ENCODE data around the gene SMARCD3.
A peak's percentile ranks its signal among the peaks of the same experiment; 100 is the strongest.

SMARCD3 gene

DNA sequence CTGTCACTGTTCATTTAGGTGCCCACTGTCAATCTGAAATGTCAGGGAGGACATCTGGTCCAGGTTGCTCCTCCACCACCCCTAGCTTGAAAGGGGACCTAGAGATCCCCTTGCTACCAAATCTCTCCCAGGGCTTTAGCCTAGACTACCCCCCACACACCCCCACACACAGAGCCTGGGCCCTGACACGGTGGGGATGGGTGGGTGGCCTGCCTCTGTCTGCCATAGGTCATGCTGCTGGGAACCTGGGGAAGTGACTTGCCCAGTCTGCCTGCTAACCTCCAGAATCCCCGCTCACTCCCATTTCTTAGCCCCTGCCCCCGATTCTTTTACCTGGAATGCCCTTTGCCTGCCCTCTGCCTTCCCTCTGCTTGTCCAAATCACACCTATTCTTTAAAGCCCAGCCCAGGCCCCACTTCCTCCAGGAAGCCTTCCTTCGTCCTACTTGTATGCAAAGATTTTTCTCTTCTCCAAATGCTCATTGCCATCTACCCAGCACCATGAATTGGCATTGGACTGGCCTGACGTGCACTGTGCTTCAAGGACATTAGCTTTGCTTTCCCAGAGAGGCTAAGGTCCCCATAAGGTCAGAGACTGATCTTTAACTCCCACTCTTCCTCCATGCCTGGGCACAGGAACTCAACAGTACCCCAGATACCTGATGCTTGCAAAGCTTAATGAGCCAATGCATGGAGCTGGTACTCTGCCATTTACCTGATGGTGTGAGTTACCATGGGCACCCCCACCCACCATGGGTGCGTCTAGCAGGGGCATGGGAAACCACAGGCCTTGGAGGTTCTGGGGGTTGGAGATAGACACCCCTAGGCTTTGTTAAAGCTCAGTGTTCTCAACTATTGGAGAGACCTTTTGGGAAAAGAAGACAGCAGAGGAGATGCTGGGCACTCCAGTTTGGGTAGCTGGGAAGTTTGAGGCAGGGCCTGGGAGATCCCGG, 2.0 kb upstream of the SMARCD3 start:
- no peak for DNase-seq (ENCODE audit: extremely low read depth in 1 of 2, low read depth in 1 of 2)

DNA sequence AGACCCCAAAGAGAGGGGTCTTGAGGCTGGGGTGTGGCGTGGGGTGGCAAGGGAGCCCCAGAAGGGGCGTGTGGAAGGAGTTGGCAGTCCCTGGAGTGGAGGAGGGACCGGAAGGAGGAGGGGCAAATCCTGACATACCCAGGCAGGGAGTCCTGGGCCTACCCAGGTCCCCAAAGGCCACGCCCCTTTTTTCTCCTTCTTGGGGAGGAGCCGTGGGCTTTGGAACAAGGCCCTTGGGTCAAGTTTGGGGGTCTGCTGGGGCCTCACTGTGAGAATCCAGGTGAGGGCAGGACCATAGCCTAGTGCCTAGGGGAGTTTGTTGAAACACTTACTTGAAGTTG, 1.2 kb upstream of the SMARCD3 start:
- no peak for DNase-seq (ENCODE audit: extremely low read depth in 1 of 2, low read depth in 1 of 2)

DNA sequence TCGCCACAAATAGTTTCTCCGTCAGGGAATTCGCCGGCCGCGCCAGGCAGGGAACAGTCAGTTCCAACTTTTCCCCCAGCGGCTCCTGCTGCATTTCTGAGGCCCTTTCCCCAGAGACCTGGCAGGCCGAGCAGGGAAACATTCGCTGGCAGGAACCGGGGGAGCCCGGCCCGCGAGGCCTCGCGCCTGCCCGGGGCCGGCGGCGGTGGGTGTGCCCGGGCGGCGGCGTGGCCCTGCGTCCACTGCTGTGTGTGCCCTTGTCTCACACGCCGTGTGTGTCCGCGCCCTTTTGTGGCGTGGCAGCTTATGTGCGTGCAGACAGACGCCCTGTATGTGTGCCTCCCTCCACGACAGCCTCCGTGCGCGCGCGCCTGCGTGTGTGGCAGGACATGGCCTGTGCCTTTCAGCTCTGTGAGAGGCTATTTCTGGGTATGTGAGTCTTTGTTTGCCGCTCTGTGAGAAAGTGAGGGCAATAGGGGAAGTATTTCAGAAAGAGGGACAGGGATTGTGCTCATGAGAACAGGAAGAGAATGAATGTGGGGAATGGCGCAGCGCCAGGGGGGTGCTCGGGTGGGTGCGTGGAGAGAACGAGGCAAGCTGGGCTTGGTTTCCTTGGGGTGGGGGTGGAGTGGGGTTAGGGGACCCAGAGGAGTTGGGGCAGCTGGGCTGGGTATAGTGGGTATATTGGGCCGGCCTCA, 689 bp upstream of the SMARCD3 start:
- no peak for DNase-seq (ENCODE audit: extremely low read depth in 1 of 2, low read depth in 1 of 2)

DNA sequence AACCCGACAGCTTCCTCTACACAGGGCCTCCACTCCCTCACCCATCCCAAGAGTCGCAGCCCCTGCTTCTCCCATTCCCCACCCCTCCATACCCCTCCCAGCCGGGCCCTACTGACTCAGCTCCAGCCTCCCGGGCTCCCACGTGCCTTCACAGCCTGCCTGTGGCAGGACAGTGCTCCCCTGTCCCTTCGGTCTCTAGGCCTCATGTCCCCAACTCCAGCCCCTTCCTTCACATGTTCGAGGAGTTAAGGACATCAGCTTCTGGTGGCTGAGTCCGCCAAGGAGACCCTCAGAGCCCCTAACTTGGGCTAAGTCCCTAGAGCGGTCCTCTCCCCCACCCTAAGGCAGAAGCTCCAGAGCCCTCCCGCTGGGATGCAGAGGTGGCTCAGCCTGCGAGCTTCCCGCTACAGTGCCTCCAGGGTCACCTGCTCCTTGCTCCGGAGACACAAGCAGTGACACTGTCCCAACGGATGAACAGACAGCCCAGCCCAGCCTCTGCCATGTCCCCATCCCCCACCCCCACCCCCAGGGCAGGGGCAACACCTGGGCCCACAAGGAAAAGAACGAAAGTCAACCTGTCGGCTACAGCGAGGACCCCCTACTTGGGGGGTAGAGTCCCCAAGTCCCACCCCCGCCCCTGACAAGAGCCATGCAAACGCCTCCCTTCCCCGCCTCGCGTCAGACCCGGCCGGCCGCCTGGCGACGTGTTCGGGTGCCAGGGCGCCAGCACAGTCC, 716 bp downstream of the SMARCD3 start:
- DNase-seq (ENCODE audit: extremely low read depth in 1 of 2, low read depth in 1 of 2), result no peak

DNA sequence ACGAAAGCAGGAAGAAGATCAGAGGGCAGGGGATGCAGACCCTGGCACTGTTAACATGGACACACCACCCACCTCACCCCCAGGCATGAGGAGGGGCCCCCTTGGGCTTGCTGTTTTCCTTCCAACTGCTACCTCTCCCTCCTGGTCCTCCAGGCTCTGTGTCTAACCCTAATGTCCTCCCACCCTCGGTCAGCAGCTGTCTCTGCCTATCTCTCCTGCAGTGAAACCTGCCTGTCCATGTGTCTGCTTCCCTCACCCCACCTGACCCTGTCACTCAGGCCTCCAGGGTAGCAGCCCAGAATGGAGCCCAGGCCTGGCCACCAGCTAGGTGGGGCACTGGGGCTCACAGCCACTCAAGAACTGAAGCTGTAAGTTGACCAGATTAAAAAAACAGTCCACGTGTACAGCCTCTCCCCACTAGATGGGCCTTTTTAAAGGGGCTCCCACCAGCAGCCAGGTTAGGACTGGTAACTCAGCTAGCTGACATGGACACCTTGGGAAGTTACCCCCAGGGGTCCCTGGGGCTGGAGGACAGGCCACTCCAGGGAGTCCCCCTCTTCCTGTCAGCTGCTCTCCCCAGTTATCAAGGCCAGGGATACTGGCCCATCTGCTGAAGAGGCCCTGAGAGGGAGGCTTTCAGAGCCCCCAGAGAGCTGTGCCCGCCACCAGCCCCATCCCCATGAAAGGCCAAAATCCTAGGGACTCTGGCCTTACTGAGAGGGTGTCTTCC, 1.5 kb downstream of the SMARCD3 start:
- DNase-seq (ENCODE audit: extremely low read depth in 1 of 2, low read depth in 1 of 2), result no peak

DNA sequence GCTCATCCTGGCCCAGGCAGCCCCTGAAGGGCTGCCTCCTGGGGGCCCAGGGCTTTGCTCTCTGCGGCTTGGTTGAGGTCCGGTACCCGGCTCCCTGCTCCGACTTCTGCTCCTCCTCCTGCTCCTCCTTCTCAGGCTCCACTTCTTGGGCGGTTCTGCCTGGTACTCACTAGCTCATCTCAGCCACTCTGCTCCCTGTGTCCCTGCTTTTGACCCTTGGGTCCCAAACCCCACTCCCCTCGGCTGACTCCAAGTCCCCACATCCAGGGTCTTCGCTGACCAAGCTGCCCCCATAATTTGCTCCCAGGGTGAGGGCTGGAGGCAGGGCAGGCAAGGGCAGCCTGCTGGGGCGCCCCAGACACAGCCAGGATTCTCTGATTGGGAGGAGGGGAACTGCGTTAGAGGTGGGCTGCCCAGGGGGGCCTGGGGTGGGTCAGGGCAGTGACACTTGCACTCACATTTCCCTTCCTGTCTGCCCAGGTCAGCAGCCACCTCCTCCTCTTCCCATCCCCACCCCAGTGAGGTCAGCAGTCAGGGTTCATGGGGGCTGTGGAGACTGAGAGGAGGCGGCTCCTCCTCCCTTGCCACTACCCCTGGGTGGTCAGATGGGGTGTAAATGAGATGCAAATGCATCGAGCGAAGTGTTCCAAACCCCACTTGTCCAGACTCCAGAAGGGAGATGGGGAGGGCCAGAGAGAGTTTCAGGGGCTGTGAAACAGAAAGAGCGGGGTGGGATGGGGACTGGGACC, 2.2 kb downstream of the SMARCD3 start:
- no peak for DNase-seq (ENCODE audit: extremely low read depth in 1 of 2, low read depth in 1 of 2)

DNA sequence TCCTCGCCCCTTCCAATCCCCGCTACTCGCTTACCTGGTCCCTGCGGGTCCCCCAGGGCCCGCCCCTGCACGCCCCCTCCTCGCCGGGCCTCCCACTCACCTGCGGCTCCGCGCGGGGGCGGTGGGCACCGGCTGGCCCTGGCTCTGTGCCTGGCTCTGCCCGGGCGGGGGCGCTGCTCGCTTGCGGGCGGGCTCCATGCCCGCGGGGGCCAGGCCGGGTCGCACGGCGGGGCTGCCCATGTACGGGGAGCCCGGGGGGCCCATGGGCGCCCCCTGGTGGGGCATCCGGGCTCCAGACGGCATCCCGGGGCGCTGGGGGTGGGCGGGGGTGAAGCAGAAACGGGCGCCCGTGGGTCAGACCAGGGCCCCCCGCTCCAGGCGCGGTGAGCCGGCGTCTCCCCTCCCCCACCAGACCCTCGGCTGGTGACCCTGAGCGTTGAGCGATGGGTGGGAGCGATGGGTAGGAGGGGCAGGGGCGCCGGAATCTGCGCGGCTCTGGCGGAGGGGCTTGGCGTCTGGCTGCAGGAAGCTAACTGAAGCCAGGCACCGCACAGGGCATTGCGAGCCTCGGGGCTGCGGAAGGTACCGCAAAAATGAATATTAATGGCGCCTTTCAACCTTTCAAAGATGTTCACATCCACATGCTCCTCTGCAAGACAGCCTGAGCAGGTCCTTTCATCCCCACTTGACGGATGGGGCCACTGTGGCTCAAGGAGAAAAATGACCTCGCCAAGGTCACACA, 3.0 kb downstream of the SMARCD3 start:
- DNase-seq (ENCODE audit: extremely low read depth in 1 of 2, low read depth in 1 of 2), result peak in 1 of 2 donors; percentile 62

DNA sequence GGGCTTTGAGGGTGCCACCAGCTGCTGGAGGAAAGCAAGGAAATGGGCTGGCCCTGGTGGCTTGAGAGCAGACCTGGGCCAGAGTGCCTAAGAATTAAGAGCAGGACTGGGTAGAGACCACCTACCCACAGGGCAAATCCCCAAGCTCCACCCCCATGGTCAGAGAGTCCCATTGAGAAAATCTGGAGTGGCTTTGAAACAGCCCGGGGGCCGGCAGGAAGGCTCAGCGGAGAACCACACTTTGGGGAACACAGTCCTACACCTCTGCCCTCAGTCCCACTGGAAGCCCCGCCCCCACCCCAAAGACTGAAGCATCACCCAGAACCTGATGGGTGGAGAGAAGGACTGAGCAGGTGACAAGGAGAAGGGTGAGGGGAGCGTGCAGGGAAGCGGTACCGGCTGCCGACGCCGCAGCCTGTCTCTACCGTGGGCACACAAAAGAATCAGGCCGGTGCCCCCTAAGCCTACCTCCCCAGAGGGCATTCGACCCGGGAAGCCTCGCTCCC, 3.6 kb downstream of the SMARCD3 start:
- DNase-seq (ENCODE audit: extremely low read depth in 1 of 2, low read depth in 1 of 2), result no peak

DNA sequence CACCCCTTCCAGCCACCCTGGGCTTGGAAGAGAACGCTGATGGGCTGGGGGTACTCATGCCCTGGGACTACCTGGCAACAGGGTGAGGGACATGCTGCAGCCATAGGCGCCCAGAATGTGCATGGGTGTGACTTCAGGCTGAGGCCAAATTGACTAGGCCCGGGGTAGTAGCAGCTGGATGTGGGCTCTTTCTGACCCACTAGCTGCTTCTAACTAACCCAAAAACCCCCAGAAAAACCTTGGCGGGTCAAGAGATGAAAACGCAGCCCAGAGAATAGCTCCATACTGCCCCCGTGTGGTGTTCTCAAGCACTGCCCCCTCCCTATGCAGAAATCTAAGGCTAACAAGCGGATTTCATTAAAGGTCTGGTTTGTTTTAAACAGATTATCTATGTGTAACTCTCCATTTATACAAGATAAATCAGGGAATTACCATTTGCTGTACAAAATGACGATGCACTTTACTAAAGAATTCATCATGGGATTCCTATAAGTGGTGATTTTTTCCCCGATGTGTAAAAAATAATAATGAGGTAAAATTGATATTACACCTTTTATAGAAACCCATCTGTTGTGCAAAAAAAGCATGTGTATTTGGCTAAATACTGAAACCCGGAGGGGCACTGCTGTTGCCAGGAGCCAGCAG, 4.2 kb downstream of the SMARCD3 start:
- DNase-seq (ENCODE audit: extremely low read depth in 1 of 2, low read depth in 1 of 2), result no peak

DNA sequence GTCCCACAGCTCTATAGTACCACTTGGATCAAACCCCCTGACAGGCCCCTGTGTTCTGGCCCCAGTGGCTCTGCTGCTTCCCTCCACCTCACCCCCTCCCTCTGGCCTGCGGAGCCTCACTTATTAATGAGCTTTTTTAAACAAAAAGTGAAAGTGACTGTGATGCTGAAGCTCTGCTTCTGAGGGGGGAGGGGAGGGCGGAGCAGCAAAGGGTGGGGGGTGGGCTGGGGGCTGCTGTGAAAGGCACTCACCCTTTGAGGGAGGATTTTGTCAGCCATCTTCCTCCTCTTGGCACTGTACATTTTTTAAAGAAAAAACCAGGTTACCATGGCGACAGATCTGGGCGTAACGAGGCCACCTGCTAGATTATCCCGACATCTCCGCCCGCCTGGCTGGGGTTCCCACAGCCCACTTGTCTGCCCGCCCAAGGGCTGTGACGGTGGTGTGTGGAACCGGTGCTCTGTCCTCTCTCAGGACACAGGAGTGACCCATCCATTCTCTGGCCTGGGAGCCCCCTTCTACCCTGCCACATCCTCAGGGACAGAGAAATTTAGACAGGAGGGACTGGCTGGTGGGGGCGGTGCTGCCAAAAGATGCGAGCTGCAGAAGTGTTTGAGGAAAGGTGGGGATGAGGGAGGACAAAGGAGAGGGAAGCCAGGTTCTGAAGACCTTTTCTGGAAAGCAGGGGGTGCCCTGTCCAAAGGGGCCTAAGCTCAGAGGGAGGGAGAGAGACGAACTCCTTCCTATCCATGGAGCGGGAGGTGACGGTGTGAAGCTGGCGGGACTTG, 4.9 kb downstream of the SMARCD3 start:
- DNase-seq (ENCODE audit: extremely low read depth in 1 of 2, low read depth in 1 of 2), result no peak

DNA sequence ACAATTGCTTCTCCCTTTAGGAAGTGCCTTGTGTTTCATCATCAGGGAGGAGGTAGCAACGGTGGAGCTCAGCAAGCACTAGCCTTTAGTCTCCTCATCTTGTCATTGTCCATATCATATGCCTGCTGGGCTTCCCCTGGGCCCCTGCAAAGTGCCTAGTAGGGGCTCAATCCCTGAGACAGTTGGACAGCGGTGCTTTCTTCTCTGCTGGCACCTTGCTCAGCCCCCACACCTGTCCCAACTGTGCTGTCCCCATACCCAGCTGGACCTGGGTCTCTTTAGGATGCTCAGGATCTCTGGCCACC, 5.5 kb downstream of the SMARCD3 start:
- DNase-seq (ENCODE audit: extremely low read depth in 1 of 2, low read depth in 1 of 2), result no peak

DNA sequence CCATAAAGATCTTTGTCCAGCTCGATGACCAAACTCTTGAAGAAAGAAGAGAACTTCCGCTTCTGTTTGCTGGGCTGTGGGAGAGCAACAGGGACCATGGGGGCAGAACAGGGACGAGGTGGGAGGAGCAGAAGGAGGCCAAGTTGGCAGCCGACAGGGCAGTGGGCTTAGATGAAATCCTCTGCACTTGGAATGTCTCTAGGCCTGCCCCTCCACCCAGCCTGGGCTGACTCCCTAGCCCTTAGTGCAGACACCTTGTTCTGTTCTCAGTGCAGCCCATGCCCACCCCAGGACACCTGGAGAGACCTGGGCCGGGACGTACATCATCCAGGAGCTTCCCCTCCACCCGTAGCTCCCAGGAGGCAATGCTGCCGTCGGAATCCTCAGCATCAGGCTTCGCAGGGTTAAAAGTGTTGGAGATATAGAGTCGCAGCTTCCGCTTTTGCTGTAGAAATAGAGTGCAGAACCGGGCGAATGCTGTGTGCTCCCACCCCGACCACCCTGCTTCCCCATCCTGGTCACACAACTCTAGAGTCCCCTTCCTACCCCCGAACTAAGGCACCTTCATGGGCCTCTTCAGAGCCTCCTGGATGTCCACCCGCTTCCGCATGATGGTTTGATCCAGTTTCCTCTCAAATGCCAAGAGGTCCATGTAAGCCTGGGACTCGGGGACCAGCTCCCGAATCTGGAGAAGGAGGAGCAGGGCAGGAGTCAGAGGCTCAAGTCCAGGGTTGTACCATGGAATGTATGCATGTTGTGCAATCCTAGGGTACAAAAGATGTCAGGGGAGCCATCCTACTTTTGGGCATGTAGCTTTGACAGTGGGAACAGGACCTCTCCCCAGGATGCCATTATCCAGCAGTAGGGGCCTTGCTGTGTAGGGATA, 6.1 kb downstream of the SMARCD3 start:
- DNase-seq (ENCODE audit: extremely low read depth in 1 of 2, low read depth in 1 of 2), result no peak

DNA sequence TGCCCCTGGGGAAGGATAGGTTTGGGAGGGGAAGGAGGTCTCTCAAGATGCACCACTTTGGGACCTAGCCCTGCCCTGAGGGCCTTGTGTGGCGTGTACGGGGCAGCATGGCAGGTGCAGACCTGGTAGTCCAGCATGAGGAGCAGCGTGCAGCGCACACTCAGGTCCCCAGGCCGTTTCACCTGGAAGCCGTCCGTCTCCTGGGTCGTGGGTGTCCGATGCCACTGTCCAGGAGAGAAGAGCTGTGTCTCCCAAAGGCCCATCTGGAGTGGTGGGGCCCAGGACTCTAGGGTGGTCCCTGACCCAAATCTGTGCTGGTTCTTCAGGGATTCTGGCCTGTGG, 6.8 kb downstream of the SMARCD3 start:
- no peak for DNase-seq (ENCODE audit: extremely low read depth in 1 of 2, low read depth in 1 of 2)

DNA sequence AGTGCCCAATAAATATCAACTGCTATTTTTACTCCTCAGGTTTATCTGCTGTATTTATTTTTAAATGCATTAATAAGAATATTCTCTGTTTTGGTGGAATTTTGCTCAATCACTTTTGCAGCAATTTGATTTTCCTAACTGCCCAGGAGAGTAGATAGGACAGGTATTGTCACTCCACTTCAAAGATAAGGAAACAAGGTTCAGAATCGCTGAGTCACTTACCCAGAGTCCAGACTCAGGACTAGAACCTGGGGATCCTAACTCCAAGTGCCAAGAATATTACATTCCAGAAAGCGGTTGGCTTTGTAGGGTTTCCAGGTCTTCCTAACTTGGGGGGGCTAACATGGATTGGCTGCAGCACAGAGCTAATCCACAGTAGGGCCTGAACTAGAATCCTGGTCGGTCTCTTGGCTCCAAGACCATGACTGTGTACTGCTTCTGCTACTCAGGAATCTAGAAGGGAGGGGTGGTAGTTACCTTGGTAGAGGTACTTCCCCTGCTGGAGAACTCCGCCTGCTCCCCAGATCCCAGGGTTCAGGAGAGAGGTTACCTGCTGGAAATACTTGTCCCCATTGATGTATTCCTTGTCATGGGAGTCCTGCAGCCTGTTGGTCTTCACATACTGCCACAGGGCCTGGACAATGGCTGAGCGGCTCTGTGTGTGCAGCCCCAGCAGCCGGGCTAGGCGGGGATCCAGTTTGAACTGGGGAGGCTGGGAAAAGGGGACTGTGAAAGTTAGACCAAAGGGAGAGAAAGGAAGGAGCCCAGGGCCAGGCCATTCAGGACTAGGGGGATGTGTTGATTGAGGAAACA, 7.3 kb downstream of the SMARCD3 start:
- DNase-seq (ENCODE audit: extremely low read depth in 1 of 2, low read depth in 1 of 2), result no peak

DNA sequence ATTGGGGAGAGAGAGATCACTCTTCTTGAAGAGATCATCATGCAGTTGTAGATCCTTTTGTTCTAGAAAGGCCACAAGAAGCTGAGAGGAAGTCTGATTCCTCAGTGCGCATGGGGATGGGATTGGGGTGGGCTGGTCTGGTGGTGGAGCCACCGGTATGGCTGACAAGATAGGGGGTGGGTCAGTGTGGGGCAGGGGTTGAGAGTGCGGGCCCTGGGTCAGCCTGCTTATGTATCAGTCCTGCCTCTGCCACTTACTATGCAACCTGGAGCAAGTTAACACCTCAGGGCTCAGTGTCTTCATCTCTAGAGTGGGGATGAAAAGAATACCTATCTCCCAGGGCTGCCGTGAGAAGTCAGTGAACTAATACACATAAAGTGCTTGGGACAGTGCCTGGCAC, 8.0 kb downstream of the SMARCD3 start:
- no peak for DNase-seq (ENCODE audit: extremely low read depth in 1 of 2, low read depth in 1 of 2)

DNA sequence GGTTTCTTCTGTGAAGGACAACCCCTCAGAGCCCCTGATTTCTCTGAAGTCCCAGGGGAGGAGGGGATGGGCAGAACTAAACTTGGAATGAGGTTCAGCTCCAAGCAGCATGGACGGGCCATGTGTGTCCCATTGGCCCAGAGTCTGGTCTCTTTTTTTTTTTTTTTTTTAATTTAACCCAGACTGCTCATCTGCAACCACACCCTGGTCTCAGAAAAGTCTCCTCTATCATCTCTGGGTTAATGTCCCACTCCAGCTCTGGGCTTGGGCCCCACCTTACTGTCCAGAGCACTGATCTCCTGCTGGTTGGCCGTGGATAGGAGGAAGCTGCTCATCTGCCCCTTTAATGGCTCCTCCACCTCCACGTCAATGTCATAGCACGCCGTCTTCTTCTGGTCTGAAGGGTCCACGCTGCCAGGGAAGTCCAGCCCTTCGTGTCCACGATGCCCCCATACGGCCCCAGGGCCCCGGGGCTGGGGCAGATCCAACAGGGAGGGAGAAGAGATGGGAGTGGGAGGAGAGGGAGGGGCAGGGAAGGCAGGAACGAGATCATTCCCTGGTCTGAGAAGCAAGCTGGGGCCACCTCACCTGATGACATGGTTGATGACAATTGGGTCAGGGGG, 8.5 kb downstream of the SMARCD3 start:
- DNase-seq (ENCODE audit: extremely low read depth in 1 of 2, low read depth in 1 of 2), result no peak

Measured in activated CD8-positive, alpha-beta memory T cell treated with anti-CD3 and anti-CD28 coated beads for 1 hour (primary cell).